Neuron (in vitro differentiated cells): ENCODE data around the gene EDC3.

Experiments used
- H2AFZ ChIP-seq: one replicate; pipeline ENCODE4 v1.6.1; 2013; ENCODE audit warnings: low read depth, mild to moderate bottlenecking, inconsistent platforms, low read length, moderate library complexity
- H3K27me3 ChIP-seq: one replicate; pipeline ENCODE4 v1.6.1; 2013; ENCODE audit warnings: low read length; ENCODE audit not compliant: insufficient read depth
- H3K36me3 ChIP-seq: one replicate; pipeline ENCODE4 v1.6.1; 2013; ENCODE audit warnings: low read length; ENCODE audit not compliant: insufficient read depth
- H3K4me1 ChIP-seq: one replicate; pipeline ENCODE4 v1.6.1; 2013; ENCODE audit warnings: low read length; ENCODE audit not compliant: insufficient read depth
- H3K4me3 ChIP-seq: 2 replicates; pipeline ENCODE4 v1.5.1; 2013; ENCODE audit warnings: mild to moderate bottlenecking, low read length, moderate library complexity
- H3K9me3 ChIP-seq: one replicate; pipeline ENCODE4 v1.6.1; 2013; ENCODE audit warnings: low read length

The EDC3 gene

DNA sequence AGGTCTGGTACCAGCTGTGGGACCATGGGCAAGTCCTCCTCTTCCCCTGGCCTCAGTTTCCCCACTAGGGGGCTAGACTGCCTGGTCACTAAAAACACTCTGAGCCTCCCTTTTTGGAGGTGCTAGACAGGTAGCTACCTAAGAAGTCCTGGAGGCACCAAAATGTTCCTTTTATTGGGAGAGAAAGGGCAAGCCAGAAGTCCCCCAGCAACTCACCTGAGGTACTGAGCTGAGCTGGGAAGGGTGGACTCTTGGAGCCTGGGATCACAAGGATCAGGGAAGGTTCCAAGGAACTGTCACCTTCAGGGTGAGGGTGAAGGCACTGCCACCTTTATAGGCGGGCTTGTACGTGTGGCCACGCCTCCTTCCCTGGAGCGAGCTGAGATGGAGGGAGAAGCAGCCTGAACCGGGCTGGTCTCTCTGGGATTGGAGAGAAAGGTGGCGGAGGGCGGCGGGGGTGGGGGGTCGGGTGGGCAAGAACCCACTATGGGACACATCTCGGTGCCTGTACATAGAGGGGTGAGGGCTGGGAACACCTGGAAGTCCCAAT lies 29.5 kb upstream of the EDC3 start, which contains the start of gene CYP1A1:
Gene CYP1A1, minus strand, starts transcription at position 304 of the 550 bp plus-strand sequence. CDS start 2,431 bp downstream, outside the sequence.
- Histone ChIP-seq H3K9me3 (no peaks in the 10 kb centered on the region), H3K4me3 (peak within 1 kb of the TSS; percentile 18), H3K36me3 (no peaks in the 10 kb centered on the region), H3K27me3 (peaks cover 8% of the 10 kb centered on the region), H3K4me1 (peaks cover 8% of the 10 kb centered on the region), H2AFZ (peak within 1 kb of the TSS; percentile 29)

DNA sequence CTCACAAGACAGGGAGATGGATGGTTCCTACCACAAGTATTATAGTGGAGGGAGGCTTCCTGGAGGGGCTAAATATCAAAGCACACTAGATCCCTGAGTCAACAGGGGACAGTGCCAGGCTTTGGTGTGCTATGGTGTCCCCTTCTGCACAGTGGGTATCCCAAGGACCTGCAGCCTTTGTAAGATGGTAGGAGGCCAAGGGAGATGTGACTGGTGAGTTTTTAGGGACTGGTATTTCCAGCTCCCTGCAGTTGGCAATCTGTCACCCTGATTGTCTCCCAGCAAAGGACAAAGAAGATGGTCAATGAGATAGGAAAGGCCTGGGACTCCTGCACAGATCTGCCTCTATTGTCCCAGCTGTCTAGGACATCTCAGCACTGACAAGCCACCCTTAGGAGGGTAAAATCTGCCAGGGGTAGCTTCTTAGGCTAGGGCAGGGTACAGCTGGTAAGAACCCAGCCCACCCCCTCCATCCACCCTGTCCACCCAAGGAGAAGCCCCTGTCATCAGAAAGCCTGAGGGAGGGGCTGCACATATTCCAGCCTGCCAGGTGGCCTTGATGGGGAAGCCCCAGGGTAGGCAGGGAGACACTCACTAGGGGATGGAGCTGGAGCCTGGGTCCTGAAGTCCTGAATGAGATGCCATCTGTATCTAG lies 28.9 kb upstream of the EDC3 start:
- H3K36me3 ChIP-seq = no peaks in the 10 kb centered on the region
- H3K4me1 ChIP-seq = peaks cover 8% of the 10 kb centered on the region
- no peak overlapping the region for H3K4me3 ChIP-seq
- H3K9me3 ChIP-seq = no peaks in the 10 kb centered on the region
- peaks cover 8% of the 10 kb centered on the region for H3K27me3 ChIP-seq
- no peak overlapping the region for H2AFZ ChIP-seq

DNA sequence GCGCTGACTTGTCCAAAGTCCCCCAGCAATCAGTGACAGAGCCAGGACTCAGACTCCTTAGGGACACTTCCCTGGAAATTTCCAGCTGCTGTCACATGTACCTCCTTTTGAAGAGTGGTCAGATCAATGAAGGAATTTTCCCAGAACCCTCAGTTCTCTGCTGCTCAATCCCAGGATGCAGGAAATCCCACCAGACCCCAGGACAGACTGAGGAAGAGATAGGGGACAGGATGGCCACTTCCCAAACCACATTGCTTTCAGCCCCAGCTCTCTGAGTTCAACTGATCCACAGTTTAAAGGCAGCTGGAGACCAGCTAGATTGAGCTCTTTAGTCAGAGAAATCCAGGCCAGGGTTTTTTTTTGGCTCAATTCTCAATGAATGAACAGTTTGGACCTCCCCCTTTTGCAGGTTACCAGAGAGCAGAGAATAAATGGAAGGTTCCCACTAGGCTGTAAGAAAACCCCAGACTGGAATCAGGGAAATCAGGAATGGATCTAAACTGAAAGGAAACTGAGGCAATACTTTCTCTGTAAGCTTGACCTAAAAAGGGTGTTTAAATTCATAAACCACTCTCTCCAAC lies 28.0 kb upstream of the EDC3 start:
- Histone ChIP-seq H3K4me3 (no peak overlapping the region), H3K36me3 (no peaks in the 10 kb centered on the region), H2AFZ (no peak overlapping the region), H3K27me3 (peaks cover 8% of the 10 kb centered on the region), H3K4me1 (peaks cover 8% of the 10 kb centered on the region), H3K9me3 (no peaks in the 10 kb centered on the region)

DNA sequence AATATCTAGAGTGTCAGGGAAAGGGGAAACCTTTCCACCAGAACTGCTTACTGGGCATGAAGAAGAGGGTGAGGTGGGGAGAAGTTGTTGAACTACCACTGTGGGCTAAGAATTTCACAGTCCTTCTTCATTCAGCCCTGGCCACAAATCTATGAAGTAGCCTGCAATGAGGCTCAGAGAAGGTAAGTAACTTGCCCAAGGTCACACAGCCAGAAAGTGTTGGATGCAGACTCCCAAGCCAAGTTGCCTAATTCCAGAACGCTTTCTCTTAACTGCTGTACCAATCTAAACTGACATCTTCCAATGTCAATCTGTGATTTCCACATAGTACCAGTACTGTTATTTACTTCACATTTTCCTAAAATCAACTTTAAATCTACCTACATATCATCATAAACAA lies 27.4 kb upstream of the EDC3 start:
- Histone ChIP-seq H3K9me3 (no peaks in the 10 kb centered on the region), H3K4me3 (no peak overlapping the region), H2AFZ (no peak overlapping the region), H3K4me1 (peaks cover 8% of the 10 kb centered on the region), H3K27me3 (peaks cover 8% of the 10 kb centered on the region), H3K36me3 (no peaks in the 10 kb centered on the region)

DNA sequence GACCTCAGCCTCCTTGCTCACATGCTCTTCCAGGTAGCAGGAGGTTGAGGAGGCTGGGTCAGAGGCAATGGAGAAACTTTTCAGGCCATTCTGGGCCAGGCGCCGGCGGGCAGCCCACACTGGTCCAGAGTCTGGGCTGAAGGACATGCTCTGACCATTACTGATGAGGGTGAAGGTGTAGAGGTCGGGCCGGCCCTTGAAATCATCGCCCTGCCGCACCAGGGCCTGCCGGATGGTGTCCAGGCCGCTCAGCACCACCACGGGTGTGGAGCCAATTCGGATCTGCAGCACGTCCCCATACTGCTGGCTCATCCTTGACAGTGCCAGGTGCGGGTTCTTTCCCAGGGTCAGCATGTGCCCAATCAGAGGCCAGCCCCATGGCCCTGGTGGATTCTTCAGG lies 26.8 kb upstream of the EDC3 start:
- H3K27me3 ChIP-seq = peaks cover 8% of the 10 kb centered on the region
- H3K4me1 ChIP-seq = peaks cover 8% of the 10 kb centered on the region

DNA sequence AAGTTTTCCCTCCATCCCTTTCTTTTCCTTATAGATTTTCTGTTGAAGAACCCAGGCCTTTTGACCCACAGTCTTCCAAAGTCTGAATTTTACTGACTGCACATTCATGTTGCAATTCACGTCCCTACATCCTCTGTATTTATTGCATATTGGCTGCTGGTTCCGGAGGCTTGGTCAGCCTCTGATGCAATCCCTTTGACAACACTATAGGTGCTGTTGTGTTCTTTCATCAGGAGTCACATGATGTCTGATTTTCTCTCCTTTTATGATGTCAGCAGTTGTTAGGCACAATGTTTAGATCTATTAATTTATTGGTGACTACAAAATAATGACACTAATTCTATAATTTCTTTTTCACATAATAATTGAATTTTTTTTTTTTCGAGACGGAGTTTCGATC lies 20.8 kb upstream of the EDC3 start:
- Histone ChIP-seq H3K4me1 (no peaks in the 10 kb centered on the region), H3K27me3 (no peaks in the 10 kb centered on the region), H3K36me3 (no peaks in the 10 kb centered on the region), H3K4me3 (no peak overlapping the region), H3K9me3 (no peaks in the 10 kb centered on the region), H2AFZ (no peak overlapping the region)

More for the DNA sequence above, 26.8 kb upstream of the EDC3 start:
- Histone ChIP-seq H3K9me3 (no peaks in the 10 kb centered on the region), H2AFZ (no peak overlapping the region), H3K4me3 (no peak overlapping the region), H3K36me3 (no peaks in the 10 kb centered on the region)

DNA sequence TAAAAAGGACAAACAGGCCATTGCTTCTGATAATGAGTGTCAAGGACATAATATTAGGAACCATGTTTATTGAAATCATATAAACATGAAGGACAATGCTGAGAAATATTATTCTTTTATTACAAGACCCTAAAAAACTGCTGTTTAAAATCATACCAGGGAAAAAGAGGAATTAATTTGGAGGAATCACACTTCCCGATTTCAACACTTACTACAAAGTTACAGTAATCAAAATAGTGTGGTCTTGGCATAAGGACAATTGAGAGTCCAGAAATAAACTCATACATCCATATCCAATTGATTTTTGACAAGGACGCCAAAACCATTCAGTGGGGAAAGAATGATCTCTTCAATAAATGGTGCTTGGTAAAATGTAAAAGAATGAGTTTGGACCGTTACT lies 16.5 kb upstream of the EDC3 start:
- H2AFZ ChIP-seq = no peak overlapping the region
- no peak overlapping the region for H3K4me3 ChIP-seq
- no peaks in the 10 kb centered on the region for H3K36me3 ChIP-seq
- no peaks in the 10 kb centered on the region for H3K9me3 ChIP-seq
- H3K4me1 ChIP-seq = no peaks in the 10 kb centered on the region
- H3K27me3 ChIP-seq = peaks cover 10% of the 10 kb centered on the region

DNA sequence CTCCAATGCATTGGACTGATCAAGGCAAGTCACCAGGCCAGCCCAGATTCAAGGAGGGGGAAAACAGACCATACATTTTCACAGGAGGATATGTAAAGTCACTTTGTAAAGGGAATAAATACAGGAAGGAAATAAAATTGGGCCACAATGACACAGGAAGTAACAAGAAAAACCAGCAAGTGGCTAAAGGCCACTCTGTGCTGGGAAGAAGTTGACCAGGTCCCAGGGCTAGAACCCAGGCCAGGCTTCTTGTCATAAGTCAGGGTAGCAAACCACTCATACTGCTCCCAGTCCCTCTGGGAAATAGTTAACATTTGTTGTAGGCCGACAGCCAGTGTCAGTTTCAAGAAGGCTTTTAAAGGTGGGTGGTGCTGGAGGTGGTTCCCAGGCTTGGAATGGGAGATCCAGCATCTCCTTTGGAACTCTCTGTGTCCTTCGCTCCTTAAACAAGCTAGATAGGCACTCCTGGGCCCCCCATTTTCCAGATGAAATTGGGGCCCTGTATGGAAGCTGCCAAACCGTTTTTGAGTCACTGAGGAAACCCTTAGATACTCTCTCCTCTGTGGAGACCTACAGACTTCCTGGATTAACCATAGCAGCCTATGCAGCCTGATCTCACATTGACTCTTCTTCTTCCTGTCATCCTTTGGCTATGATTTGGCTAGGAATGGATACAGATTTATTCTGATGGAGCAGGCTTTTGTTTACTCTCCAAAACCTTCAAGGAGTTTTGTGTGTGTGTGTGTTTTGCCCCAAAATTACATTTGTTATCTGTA lies 14.7 kb upstream of the EDC3 start:
- Histone ChIP-seq H3K9me3 (no peaks in the 10 kb centered on the region), H2AFZ (no peak overlapping the region), H3K36me3 (no peaks in the 10 kb centered on the region), H3K27me3 (peaks cover 12% of the 10 kb centered on the region), H3K4me3 (no peak overlapping the region), H3K4me1 (no peaks in the 10 kb centered on the region)

DNA sequence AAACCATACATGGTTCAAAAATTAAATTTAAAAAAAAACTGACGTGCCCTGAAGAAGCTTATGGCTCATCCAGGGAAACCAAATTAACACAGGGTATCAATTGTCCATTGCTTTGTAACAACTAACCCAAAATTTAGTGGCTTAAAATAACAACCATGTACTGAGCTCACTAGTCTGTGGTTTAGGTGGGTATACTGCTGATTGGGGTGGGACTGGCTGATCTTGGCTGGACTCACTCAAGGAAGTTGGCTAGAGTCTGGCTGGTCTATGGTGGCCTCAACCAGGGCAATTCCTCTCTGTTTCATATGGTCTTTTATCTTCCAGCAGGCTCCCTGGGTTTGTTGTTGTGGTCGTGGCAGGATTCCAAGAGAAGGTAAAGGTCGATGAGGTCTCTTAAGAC lies 14.1 kb upstream of the EDC3 start:
- Histone ChIP-seq H3K4me3 (no peak overlapping the region), H3K27me3 (peaks cover 12% of the 10 kb centered on the region), H2AFZ (no peak overlapping the region), H3K4me1 (no peaks in the 10 kb centered on the region), H3K9me3 (no peaks in the 10 kb centered on the region), H3K36me3 (no peaks in the 10 kb centered on the region)

DNA sequence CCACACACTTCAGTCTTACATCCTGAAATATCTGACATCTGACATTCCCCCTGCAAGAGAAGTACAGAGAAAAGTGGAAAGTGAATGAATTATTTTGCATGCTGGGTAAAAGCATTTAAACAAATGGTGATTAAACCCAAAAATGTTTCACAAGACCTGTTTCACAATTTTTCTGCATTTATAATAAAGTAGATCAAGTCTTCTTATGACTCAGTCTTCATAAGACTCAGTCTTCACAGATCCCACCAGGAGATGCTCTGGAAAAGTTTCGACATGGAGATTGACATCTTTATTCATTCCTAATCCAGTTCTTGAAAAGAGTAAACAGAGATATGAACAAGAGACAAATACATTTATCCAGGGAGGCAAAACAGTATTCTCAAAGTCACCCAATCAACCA lies 13.2 kb upstream of the EDC3 start:
- H3K4me1 ChIP-seq = no peaks in the 10 kb centered on the region

DNA sequence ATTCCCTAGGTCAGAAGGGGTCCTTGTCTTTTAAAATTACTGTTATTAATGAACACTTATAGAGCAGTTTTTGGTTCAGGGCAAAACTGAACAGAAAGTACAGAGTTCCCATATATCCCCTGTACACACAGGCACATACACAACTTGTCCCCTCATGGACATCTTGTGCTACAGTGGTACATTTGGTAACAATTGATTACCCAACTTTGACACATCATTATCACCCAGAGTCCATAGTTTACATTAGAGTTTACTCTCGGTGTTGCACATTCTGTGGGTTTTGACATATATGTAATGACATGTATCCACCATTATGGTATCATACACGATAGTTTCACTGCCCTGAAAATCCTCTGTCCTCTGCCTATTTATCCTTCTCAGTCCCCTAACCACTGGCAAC lies 984 bp upstream of the EDC3 start:
- Histone ChIP-seq H2AFZ (peak overlapping the region; percentile 66), H3K9me3 (no peaks in the 10 kb centered on the region)

More for the DNA sequence above, 13.2 kb upstream of the EDC3 start:
- no peaks in the 10 kb centered on the region for H3K36me3 ChIP-seq
- no peak overlapping the region for H3K4me3 ChIP-seq
- no peaks in the 10 kb centered on the region for H3K9me3 ChIP-seq
- H3K27me3 ChIP-seq = peaks cover 12% of the 10 kb centered on the region
- H2AFZ ChIP-seq = no peak overlapping the region

DNA sequence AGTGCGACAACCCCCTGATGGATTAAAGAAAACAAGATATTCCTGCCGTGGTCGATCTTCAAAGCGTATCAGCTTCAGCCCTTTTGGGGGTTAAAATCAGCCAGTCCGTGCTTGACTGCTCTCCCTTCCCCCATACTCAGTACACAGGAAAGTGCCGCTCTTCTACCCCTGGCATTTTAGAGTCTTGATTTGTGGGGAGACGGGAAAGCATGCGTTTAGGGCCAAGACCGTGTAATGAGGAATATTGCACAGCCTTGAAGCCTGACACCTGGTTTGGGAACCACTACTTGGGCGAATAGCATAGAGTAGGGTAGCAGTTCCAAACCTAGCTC lies 540 bp upstream of the EDC3 start:
- peaks cover 14% of the 10 kb centered on the region for H3K4me1 ChIP-seq
- no peaks in the 10 kb centered on the region for H3K9me3 ChIP-seq
- H2AFZ ChIP-seq = peak overlapping the region; percentile 66
- H3K36me3 ChIP-seq = no peaks in the 10 kb centered on the region
- H3K27me3 ChIP-seq = no peaks in the 10 kb centered on the region
- peak overlapping the region; percentile 83 for H3K4me3 ChIP-seq

More for the DNA sequence above, 984 bp upstream of the EDC3 start:
- Histone ChIP-seq H3K27me3 (no peaks in the 10 kb centered on the region), H3K4me3 (no peak overlapping the region), H3K4me1 (peaks cover 14% of the 10 kb centered on the region), H3K36me3 (no peaks in the 10 kb centered on the region)

DNA sequence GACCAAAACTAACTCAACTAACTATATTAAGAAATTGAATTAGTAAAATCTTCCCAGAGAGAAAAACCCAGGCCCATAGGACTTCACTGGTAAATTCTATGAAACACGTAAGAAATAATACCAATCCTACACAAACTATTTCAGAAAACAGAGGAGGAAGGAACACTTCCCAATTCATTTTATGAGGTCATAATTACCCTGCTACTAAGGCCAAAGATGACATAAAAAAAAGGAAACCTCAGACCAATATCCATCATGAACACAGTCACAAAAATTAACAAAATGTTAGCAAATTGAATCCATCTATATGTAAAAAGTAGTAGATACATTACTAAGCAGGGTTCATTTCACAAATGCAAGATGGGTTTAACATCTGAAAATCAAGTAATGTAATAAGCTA lies 3.5 kb downstream of the EDC3 start:
- no peak overlapping the region for H3K4me3 ChIP-seq
- no peaks in the 10 kb centered on the region for H3K36me3 ChIP-seq
- no peak overlapping the region for H2AFZ ChIP-seq
- H3K27me3 ChIP-seq = no peaks in the 10 kb centered on the region
- H3K9me3 ChIP-seq = no peaks in the 10 kb centered on the region
- H3K4me1 ChIP-seq = peaks cover 14% of the 10 kb centered on the region
